ENCODE measurements around the gene CRADD. TPM values are rescaled to one million over a fixed set of nuclear protein-coding genes. Genes with fewer than 3 reads are reported as not detected.

Gene CRADD
- total and polyA plus RNA-seq, 10 of the 15 experiments (the other 5 are each of a cell fraction or from before 2014, with no cell fraction given), result 7.6 to 15.5 (median 11.7) TPM

DNA sequence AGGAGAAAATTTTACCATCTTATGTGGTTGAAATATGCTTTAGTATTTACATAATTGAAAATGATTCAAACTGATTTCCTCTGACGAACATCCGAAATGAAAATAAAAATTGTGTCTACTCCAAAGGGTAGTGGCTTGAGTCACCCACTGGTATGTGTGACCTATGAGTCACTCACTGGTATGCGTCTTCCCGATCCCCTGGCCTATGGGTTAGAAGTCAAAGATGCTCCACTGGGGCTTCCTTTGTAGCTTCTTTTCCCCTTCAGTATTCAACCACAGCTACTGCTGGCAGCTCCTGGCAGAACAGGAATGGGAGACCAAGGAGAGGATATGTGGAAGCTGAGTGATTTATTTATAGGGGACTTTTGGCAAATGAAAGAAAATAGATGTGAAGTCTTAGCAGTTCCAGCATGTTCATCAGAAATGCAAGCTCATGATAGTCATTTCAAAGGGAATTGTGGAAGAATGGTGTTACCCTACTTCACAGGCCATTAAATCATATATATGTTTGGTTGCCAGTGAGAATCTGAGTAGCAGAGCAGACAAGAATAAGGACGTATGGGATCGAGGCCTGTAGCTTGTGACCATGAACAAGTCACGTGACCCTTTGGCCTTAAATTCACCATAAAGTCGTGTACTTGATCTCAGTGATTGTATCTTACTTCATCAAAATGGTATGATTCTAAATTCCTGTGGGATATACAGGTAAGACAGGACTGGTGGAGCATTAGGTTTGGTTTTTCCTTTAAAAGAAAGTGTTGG lies 108.3 kb downstream of the CRADD start:
- no peak overlapping the region for H3K9ac ChIP-seq (ENCODE audit: control insufficient read depth, insufficient read depth, low read length)
- no TSS peak for BruUV-seq (replicated peaks)
- RAD21 ChIA-PET (ENCODE audit: unreplicated experiment), result interaction anchor here (0.6 kb wide), 1 partner anchor 123 kb away, joined by 3 read pairs; no protein-coding TSS in a partner anchor

More for the DNA sequence above, 108.3 kb downstream of the CRADD start:
- CTCF ChIA-PET, result interaction anchor here (0.8 to 1.4 kb wide), 3 partner anchors 10 to 216 kb away, joined by 3 to 5 read pairs (median 4); no protein-coding TSS in a partner anchor
- Histone ChIP-seq H3K9me3 (replicated peaks; ENCODE audit: control insufficient read depth, insufficient read depth, low read length) (no peaks in the 10 kb centered on the region), H3K4me1 (ENCODE audit: control insufficient read depth, insufficient read depth, low read length) (no peaks in the 10 kb centered on the region), H4K20me1 (ENCODE audit: control insufficient read depth, insufficient read depth) (no peaks in the 10 kb centered on the region), H3K36me3 (ENCODE audit: control insufficient read depth in 2 of 2, insufficient read depth in 2 of 2, low read length in 1 of 2) (no peaks in the 10 kb centered on the region), H3K4me2 (ENCODE audit: control insufficient read depth, insufficient read depth) (no peak overlapping the region), H3K27me3 (replicated peaks in 1 of 2; ENCODE audit: control insufficient read depth in 2 of 2, insufficient read depth in 2 of 2, low read length in 1 of 2) (no peaks in the 10 kb centered on the region), H3K27ac (ENCODE audit: control insufficient read depth, insufficient read depth) (no peak overlapping the region), H3K79me2 (ENCODE audit: control insufficient read depth, insufficient read depth, low read length) (no peaks in the 10 kb centered on the region), H2AFZ (ENCODE audit: control insufficient read depth, low read depth, low read length) (no peak overlapping the region), H3K4me3 (no peak overlapping the region)
- SMC1A ChIA-PET (ENCODE audit: uncharacterized antibody, unreplicated experiment), result interaction anchor here (0.7 to 1.8 kb wide), 2 partner anchors 26 to 164 kb away, joined by 3 to 5 read pairs; no protein-coding TSS in a partner anchor
- intact Hi-C loops (cut with micrococcal nuclease; ENCODE audit: unreplicated experiment), result no loop called here
- FAIRE-seq (no peak), DNase-seq (ENCODE audit: low read depth, low spot score) (no peak), ATAC-seq (peak; percentile 92)
- in situ Hi-C loops (cut with MboI), result no loop called here
- TF ChIP-seq ZNF207 (IDR thresholded peaks at IDR 0.05; ENCODE audit: borderline replicate concordance) (no peak), BHLHE40 (IDR thresholded peaks at IDR 0.05; ENCODE audit: borderline replicate concordance in 1 of 2, low read depth in 2 of 2, low read length in 1 of 2) (no peak), FOXM1 (IDR thresholded peaks at IDR 0.05; ENCODE audit: low read depth, low read length) (no peak), POU2F2 (IDR thresholded peaks at IDR 0.05; ENCODE audit: borderline replicate concordance, low read depth, low read length) (no peak), CREB1 (IDR thresholded peaks at IDR 0.05; ENCODE audit: low read depth) (peak; percentile 36; the same call in 1 of the 2 replicates), YBX1 (IDR thresholded peaks at IDR 0.05) (no peak), CREM (IDR thresholded peaks at IDR 0.05; ENCODE audit: low read depth) (peak; percentile 36; the same call in 1 of the 2 replicates), KDM1A (IDR thresholded peaks at IDR 0.05; ENCODE audit: borderline replicate concordance) (no peak), ZSCAN29 (IDR thresholded peaks at IDR 0.05) (no peak), BACH1 (IDR thresholded peaks at IDR 0.05; ENCODE audit: borderline replicate concordance) (no peak), ESRRA (IDR thresholded peaks at IDR 0.05; ENCODE audit: low read length) (no peak), ZBED1 (IDR thresholded peaks at IDR 0.05; ENCODE audit: borderline replicate concordance) (no peak), RUNX3 (IDR thresholded peaks at IDR 0.05; ENCODE audit: low read length) (peak; percentile 6; the same call in 1 of the 2 replicates), JUNB (IDR thresholded peaks at IDR 0.05) (peak; percentile 57)
- 42% methylated on average over 8 of the region's 8 CpGs for WGBS (ENCODE audit: insufficient coverage, insufficient replicate concordance, low lambda C conversion rate, missing lambda C conversion rate)
- POLR2A ChIA-PET, result interaction anchor here (0.6 kb wide), 1 partner anchor 409 kb away, joined by 3 read pairs; no protein-coding TSS in a partner anchor

Data from GM12878 (cell line).